HCT116 (cell line): Measurements from ENCODE around the gene MYO1B. TPM values are rescaled to one million over a fixed set of nuclear protein-coding genes. Genes with fewer than 3 reads are reported as not detected.

Experiments used
- ATAC-seq: fragments of 200-7000 bp; cut with Tn5 transposase; 2 replicates; pipeline ENCODE4 v1.9.1; 2020; ENCODE audit warnings: mild to moderate bottlenecking, moderate library complexity
- BruUV-seq: library from RNA; stranded (reverse); fragments of 400-500 nt; replicated peaks from 2 replicates; lab custom pipeline; 2021; lab: Mats Ljungman, UMichigan
- CTCF ChIA-PET: fragments of 300-600 bp; sonication (Branson Sonifier 250); formaldehyde crosslinking; loops from one replicate; lab custom pipeline; 2021; ENCODE audit warnings: antibody characterized with exemption; lab: Charles Lee
- POLR2A ChIA-PET: fragments of 300-600, 350-600 bp; sonication (Branson Sonifier 250); formaldehyde crosslinking; loops from one replicate; lab custom pipeline; 2021; ENCODE audit warnings: antibody characterized with exemption; lab: Charles Lee
- RAD21 ChIA-PET, 2 experiments: fragments of 300-600 bp; sonication (Branson Sonifier 250); formaldehyde crosslinking; loops; one replicate each; lab custom pipeline; 2023; ENCODE audit warnings: low total read pairs in 2 of 2; ENCODE audit not compliant: uncharacterized antibody in 2 of 2, unreplicated experiment in 2 of 2, low non-redundant PET in 1 of 2; lab: Charles Lee
- DNase-seq: peaks from one replicate; pipeline ENCODE4 v3.0.0-alpha.2; 2010; ENCODE audit warnings: low read depth, low spot score
- H2AFZ ChIP-seq: fragments of 200-600 bp; shearing (Covaris generic), sonication (generic); 2 replicates; pipeline ENCODE4 v1.6.1; 2017; ENCODE audit warnings: low read depth, mixed run types, mixed read lengths, antibody characterized with exemption, low read length; ENCODE audit not compliant: poor library complexity, severe bottlenecking
- H3K27ac ChIP-seq: 2 replicates; pipeline ENCODE4 v1.5.1; 2012; ENCODE audit warnings: low read depth, low read length
- H3K27me3 ChIP-seq: fragments of 200-600 bp; sonication (generic); 2 replicates; pipeline ENCODE4 v1.6.1; 2016; ENCODE audit warnings: mixed run types, low read length, mixed read lengths; ENCODE audit not compliant: insufficient read depth
- H3K36me3 ChIP-seq, 2 experiments: fragments of 200-500 bp in 1 of 2; fragments of 200-600 bp in 1 of 2; sonication (Bioruptor generic) in 1 of 2; sonication (generic) in 1 of 2; 2 replicates each; pipeline versions ENCODE4 v1.5.1 to v1.6.1; 2014 to 2016; ENCODE audit warnings: low read length in 2 of 2, inconsistent platforms in 1 of 2, mixed read lengths in 1 of 2, mixed run types in 1 of 2; ENCODE audit not compliant: insufficient read depth in 2 of 2, control insufficient read depth in 1 of 2
- H3K4me1 ChIP-seq, 2 experiments: fragments of 200-600 bp in 1 of 2; sonication (generic) in 1 of 2; 2 replicates each; pipeline versions ENCODE4 v1.5.1 to v1.6.1; 2012 to 2017; ENCODE audit warnings: low read length in 2 of 2, inconsistent platforms in 1 of 2, mild to moderate bottlenecking in 1 of 2, mixed read lengths in 1 of 2, mixed run types in 1 of 2, moderate library complexity in 1 of 2; ENCODE audit not compliant: insufficient read depth in 2 of 2, control insufficient read depth in 1 of 2
- H3K4me2 ChIP-seq: fragments of 200-600 bp; sonication (generic); 2 replicates; pipeline ENCODE4 v1.6.1; 2017; ENCODE audit warnings: mixed run types, low read length, mixed read lengths
- H3K4me3 ChIP-seq, 2 experiments: fragments of 200-600 bp in 1 of 2; sonication (generic) in 1 of 2; replicated peaks in 1 of 2; 2 replicates each; pipeline ENCODE4 v1.5.1; 2011 to 2016; ENCODE audit warnings: low read length in 2 of 2, control low read depth in 1 of 2, low read depth in 1 of 2, mild to moderate bottlenecking in 1 of 2, mixed read lengths in 1 of 2, mixed run types in 1 of 2
- H3K79me2 ChIP-seq: fragments of 200-600 bp; sonication (generic); 2 replicates; pipeline ENCODE4 v1.6.1; 2017; ENCODE audit warnings: mild to moderate bottlenecking, mixed run types, low read length, moderate library complexity, mixed read lengths; ENCODE audit not compliant: insufficient read depth
- H3K9ac ChIP-seq: fragments of 200-600 bp; sonication (generic); 2 replicates; pipeline ENCODE4 v1.6.1; 2016; ENCODE audit warnings: low read length, mixed read lengths
- H3K9me2 ChIP-seq: fragments of 200-600 bp; sonication (generic), shearing (Covaris generic); 2 replicates; pipeline ENCODE4 v1.6.1; 2017; ENCODE audit warnings: mixed run types, mild to moderate bottlenecking, moderate library complexity; ENCODE audit not compliant: insufficient read depth
- H3K9me3 ChIP-seq, 2 experiments: fragments of 200-500 bp in 1 of 2; fragments of 200-600 bp in 1 of 2; sonication (Bioruptor generic) in 1 of 2; sonication (generic) in 1 of 2; 2 replicates each; pipeline ENCODE4 v1.6.1; 2014 to 2017; ENCODE audit warnings: low read length in 2 of 2, mixed read lengths in 2 of 2, inconsistent platforms in 1 of 2, low read depth in 1 of 2, mild to moderate bottlenecking in 1 of 2, mixed run types in 1 of 2, moderate library complexity in 1 of 2; ENCODE audit not compliant: control insufficient read depth in 1 of 2, insufficient read depth in 1 of 2
- H4K20me1 ChIP-seq: fragments of 200-600 bp; sonication (generic), shearing (Covaris generic); 2 replicates; pipeline ENCODE4 v1.6.1; 2017; ENCODE audit warnings: mixed run types, mild to moderate bottlenecking, moderate library complexity; ENCODE audit not compliant: insufficient read depth
- ATF3 ChIP-seq: IDR thresholded peaks from 2 replicates; pipeline ENCODE4 v1.6.1; 2012
- CBX3 ChIP-seq: IDR thresholded peaks from 2 replicates; pipeline ENCODE4 v1.6.1; 2012; ENCODE audit warnings: low read depth
- CEBPB ChIP-seq: IDR thresholded peaks from 2 replicates; pipeline ENCODE4 v1.6.1; 2012; ENCODE audit warnings: low read depth
- CTCF ChIP-seq, 3 experiments: fragments of 200-600 bp in 1 of 3; sonication (generic) in 1 of 3; IDR thresholded peaks in 2 of 3; conservative IDR thresholded peaks in 1 of 3; 2 replicates each; pipeline ENCODE4 v1.5.1; 2012 to 2017; ENCODE audit warnings: low read depth in 2 of 3, low read length in 2 of 3, antibody characterized with exemption in 1 of 3, borderline replicate concordance in 1 of 3, control low read depth in 1 of 3, mild to moderate bottlenecking in 1 of 3, mixed read lengths in 1 of 3, mixed run types in 1 of 3, moderate library complexity in 1 of 3; ENCODE audit not compliant: insufficient read depth in 1 of 3
- EGR1 ChIP-seq: IDR thresholded peaks from 2 replicates; pipeline ENCODE4 v1.6.1; 2012; ENCODE audit warnings: low read depth
- FOSL1 ChIP-seq: IDR thresholded peaks from 2 replicates; pipeline ENCODE4 v1.6.1; 2012; ENCODE audit warnings: low read depth
- JUND ChIP-seq: IDR thresholded peaks from 2 replicates; pipeline ENCODE4 v1.6.1; 2012
- POLR2A ChIP-seq: IDR thresholded peaks from 2 replicates; pipeline ENCODE4 v1.7.0; 2011; ENCODE audit warnings: borderline replicate concordance; ENCODE audit not compliant: insufficient read depth, insufficient read length; ENCODE audit errors: extremely low read depth
- RAD21 ChIP-seq: IDR thresholded peaks from 2 replicates; pipeline ENCODE4 v1.6.1; 2012; ENCODE audit warnings: low read depth, mild to moderate bottlenecking
- REST ChIP-seq: IDR thresholded peaks from 2 replicates; pipeline ENCODE4 v1.6.1; 2012; ENCODE audit warnings: low read depth
- SIN3A ChIP-seq: IDR thresholded peaks from 2 replicates; pipeline ENCODE4 v1.6.1; 2012; ENCODE audit warnings: low read depth
- SP1 ChIP-seq: IDR thresholded peaks from 2 replicates; pipeline ENCODE4 v1.6.1; 2012; ENCODE audit warnings: low read depth
- SRF ChIP-seq: IDR thresholded peaks from 2 replicates; pipeline ENCODE4 v1.6.1; 2012; ENCODE audit warnings: low read depth
- TCF7L2 ChIP-seq: IDR thresholded peaks from 2 replicates; pipeline ENCODE4 v1.7.0; 2011; ENCODE audit warnings: borderline replicate concordance, inconsistent platforms; ENCODE audit not compliant: insufficient read depth, insufficient read length; ENCODE audit errors: extremely low read depth
- ZFX ChIP-seq: fragments of 450-650 bp; IDR thresholded peaks from 2 replicates; pipeline ENCODE4 v1.6.1; 2017
- ZNF274 ChIP-seq: fragments of 200-500 bp; sonication (Bioruptor generic); IDR thresholded peaks from 2 replicates; pipeline ENCODE4 v1.6.1; 2014; ENCODE audit warnings: mild to moderate bottlenecking, low read depth, low read length, inconsistent platforms
- intact Hi-C: fragments of 100-400 bp; cut with micrococcal nuclease; formaldehyde crosslinking; loops from 2 replicates; pipeline ENCODE4 v1.10.0; 2022
- total RNA-seq: library from RNA; stranded (reverse); gene quantifications from one replicate; pipeline ENCODE4 v1.2.1, GENCODE V29; 2021; ENCODE audit not compliant: unreplicated experiment

Gene MYO1B
- total RNA-seq, 1 experiment from 2014 or later = 51.7 TPM

- no peaks in the 10 kb centered on the region for H3K36me3 ChIP-seq
- ATAC-seq = no peak
- TF ChIP-seq SP1 = no peak
- no peak for TF ChIP-seq RAD21
- TF ChIP-seq JUND = no peak
- TF ChIP-seq SRF = no peak
- no peak for TF ChIP-seq FOSL1
- no peak for TF ChIP-seq CBX3
- no peak for TF ChIP-seq ZNF274
- no peak for TF ChIP-seq SIN3A
- TF ChIP-seq POLR2A = no peak
- TF ChIP-seq CEBPB = no peak
- no peak for TF ChIP-seq CTCF (IDR thresholded peaks at IDR 0.05 in 2 of 3, conservative IDR thresholded peaks at IDR 0.05 in 1 of 3; ENCODE audit: borderline replicate concordance in 1 of 3, insufficient read depth in 1 of 3, low read depth in 2 of 3, low read length in 2 of 3)
- TF ChIP-seq ATF3 = no peak
- no peak for TF ChIP-seq REST
- no peak for TF ChIP-seq ZFX
- TF ChIP-seq TCF7L2 = no peak
- no peak for TF ChIP-seq EGR1
- TF ChIP-seq, all 23 proteins: peak for 0
- H3K79me2 ChIP-seq = peaks cover 97% of the 10 kb centered on the region
- CTCF ChIA-PET = interaction anchor here (1.0 kb wide), 1 partner anchor 201 kb away, joined by 4 read pairs; no protein-coding TSS in a partner anchor
- peaks cover 5% of the 10 kb centered on the region; the same call in 1 of the 2 replicates for H4K20me1 ChIP-seq
- H3K4me1 ChIP-seq = peaks cover 0 to 7% of the 10 kb centered on the region in 2 experiments; a peak in 1 of 4 replicates
- H3K4me2 ChIP-seq = no peak overlapping the region
- no peaks in the 10 kb centered on the region for H3K9me2 ChIP-seq
- H3K4me3 ChIP-seq = no peak overlapping the region
- no peak overlapping the region for H3K27ac ChIP-seq
- no TSS peak for BruUV-seq
- DNase-seq = no peak
- RAD21 ChIA-PET = no interaction called here
- H3K9ac ChIP-seq = no peak overlapping the region
- no peak overlapping the region for H2AFZ ChIP-seq
- POLR2A ChIA-PET = no interaction called here
- H3K9me3 ChIP-seq = no peaks in the 10 kb centered on the region
- intact Hi-C loops = no loop called here
- H3K27me3 ChIP-seq = no peaks in the 10 kb centered on the region
These were observed 8.3 kb downstream of the MYO1B start for GRCh38 chr2:191253476-191253875.
